HCT116 (cell line): ENCODE results near the gene SYT9. TPM values are rescaled to one million over a fixed set of nuclear protein-coding genes. Genes with fewer than 3 reads are reported as not detected.

Experiments used
- ATAC-seq: fragments of 200-7000 bp; cut with Tn5 transposase; 2 replicates; pipeline ENCODE4 v1.9.1; 2020; ENCODE audit warnings: mild to moderate bottlenecking, moderate library complexity
- BruUV-seq: library from RNA; stranded (reverse); fragments of 400-500 nt; replicated peaks from 2 replicates; lab custom pipeline; 2021; lab: Mats Ljungman, UMichigan
- CTCF ChIA-PET: fragments of 300-600 bp; sonication (Branson Sonifier 250); formaldehyde crosslinking; loops from one replicate; lab custom pipeline; 2021; ENCODE audit warnings: antibody characterized with exemption; lab: Charles Lee
- POLR2A ChIA-PET: fragments of 300-600, 350-600 bp; sonication (Branson Sonifier 250); formaldehyde crosslinking; loops from one replicate; lab custom pipeline; 2021; ENCODE audit warnings: antibody characterized with exemption; lab: Charles Lee
- RAD21 ChIA-PET, 2 experiments: fragments of 300-600 bp; sonication (Branson Sonifier 250); formaldehyde crosslinking; loops; one replicate each; lab custom pipeline; 2023; ENCODE audit warnings: low total read pairs in 2 of 2; ENCODE audit not compliant: uncharacterized antibody in 2 of 2, unreplicated experiment in 2 of 2, low non-redundant PET in 1 of 2; lab: Charles Lee
- DNase-seq: peaks from one replicate; pipeline ENCODE4 v3.0.0-alpha.2; 2010; ENCODE audit warnings: low read depth, low spot score
- H2AFZ ChIP-seq: fragments of 200-600 bp; shearing (Covaris generic), sonication (generic); 2 replicates; pipeline ENCODE4 v1.6.1; 2017; ENCODE audit warnings: low read depth, mixed run types, mixed read lengths, antibody characterized with exemption, low read length; ENCODE audit not compliant: poor library complexity, severe bottlenecking
- H3K27ac ChIP-seq: 2 replicates; pipeline ENCODE4 v1.5.1; 2012; ENCODE audit warnings: low read depth, low read length
- H3K27me3 ChIP-seq: fragments of 200-600 bp; sonication (generic); 2 replicates; pipeline ENCODE4 v1.6.1; 2016; ENCODE audit warnings: mixed run types, low read length, mixed read lengths; ENCODE audit not compliant: insufficient read depth
- H3K36me3 ChIP-seq, 2 experiments: fragments of 200-500 bp in 1 of 2; fragments of 200-600 bp in 1 of 2; sonication (Bioruptor generic) in 1 of 2; sonication (generic) in 1 of 2; 2 replicates each; pipeline versions ENCODE4 v1.5.1 to v1.6.1; 2014 to 2016; ENCODE audit warnings: low read length in 2 of 2, inconsistent platforms in 1 of 2, mixed read lengths in 1 of 2, mixed run types in 1 of 2; ENCODE audit not compliant: insufficient read depth in 2 of 2, control insufficient read depth in 1 of 2
- H3K4me1 ChIP-seq, 2 experiments: fragments of 200-600 bp in 1 of 2; sonication (generic) in 1 of 2; 2 replicates each; pipeline versions ENCODE4 v1.5.1 to v1.6.1; 2012 to 2017; ENCODE audit warnings: low read length in 2 of 2, inconsistent platforms in 1 of 2, mild to moderate bottlenecking in 1 of 2, mixed read lengths in 1 of 2, mixed run types in 1 of 2, moderate library complexity in 1 of 2; ENCODE audit not compliant: insufficient read depth in 2 of 2, control insufficient read depth in 1 of 2
- H3K4me2 ChIP-seq: fragments of 200-600 bp; sonication (generic); 2 replicates; pipeline ENCODE4 v1.6.1; 2017; ENCODE audit warnings: mixed run types, low read length, mixed read lengths
- H3K4me3 ChIP-seq, 2 experiments: fragments of 200-600 bp in 1 of 2; sonication (generic) in 1 of 2; replicated peaks in 1 of 2; 2 replicates each; pipeline ENCODE4 v1.5.1; 2011 to 2016; ENCODE audit warnings: low read length in 2 of 2, control low read depth in 1 of 2, low read depth in 1 of 2, mild to moderate bottlenecking in 1 of 2, mixed read lengths in 1 of 2, mixed run types in 1 of 2
- H3K79me2 ChIP-seq: fragments of 200-600 bp; sonication (generic); 2 replicates; pipeline ENCODE4 v1.6.1; 2017; ENCODE audit warnings: mild to moderate bottlenecking, mixed run types, low read length, moderate library complexity, mixed read lengths; ENCODE audit not compliant: insufficient read depth
- H3K9ac ChIP-seq: fragments of 200-600 bp; sonication (generic); 2 replicates; pipeline ENCODE4 v1.6.1; 2016; ENCODE audit warnings: low read length, mixed read lengths
- H3K9me2 ChIP-seq: fragments of 200-600 bp; sonication (generic), shearing (Covaris generic); 2 replicates; pipeline ENCODE4 v1.6.1; 2017; ENCODE audit warnings: mixed run types, mild to moderate bottlenecking, moderate library complexity; ENCODE audit not compliant: insufficient read depth
- H3K9me3 ChIP-seq, 2 experiments: fragments of 200-500 bp in 1 of 2; fragments of 200-600 bp in 1 of 2; sonication (Bioruptor generic) in 1 of 2; sonication (generic) in 1 of 2; 2 replicates each; pipeline ENCODE4 v1.6.1; 2014 to 2017; ENCODE audit warnings: low read length in 2 of 2, mixed read lengths in 2 of 2, inconsistent platforms in 1 of 2, low read depth in 1 of 2, mild to moderate bottlenecking in 1 of 2, mixed run types in 1 of 2, moderate library complexity in 1 of 2; ENCODE audit not compliant: control insufficient read depth in 1 of 2, insufficient read depth in 1 of 2
- H4K20me1 ChIP-seq: fragments of 200-600 bp; sonication (generic), shearing (Covaris generic); 2 replicates; pipeline ENCODE4 v1.6.1; 2017; ENCODE audit warnings: mixed run types, mild to moderate bottlenecking, moderate library complexity; ENCODE audit not compliant: insufficient read depth
- ATF3 ChIP-seq: IDR thresholded peaks from 2 replicates; pipeline ENCODE4 v1.6.1; 2012
- CBX3 ChIP-seq: IDR thresholded peaks from 2 replicates; pipeline ENCODE4 v1.6.1; 2012; ENCODE audit warnings: low read depth
- EGR1 ChIP-seq: IDR thresholded peaks from 2 replicates; pipeline ENCODE4 v1.6.1; 2012; ENCODE audit warnings: low read depth
- ELF1 ChIP-seq: IDR thresholded peaks from 2 replicates; pipeline ENCODE4 v1.6.1; 2012; ENCODE audit warnings: low read depth, borderline replicate concordance
- EZH2 ChIP-seq: fragments of 200-600 bp; sonication (generic); IDR thresholded peaks from 2 replicates; pipeline ENCODE4 v1.6.1; 2017; ENCODE audit warnings: antibody characterized with exemption, mixed run types
- EZH2phosphoT487 ChIP-seq: fragments of 200-600 bp; IDR thresholded peaks from 2 replicates; pipeline ENCODE4 v1.6.1; 2018; ENCODE audit warnings: antibody characterized with exemption, borderline replicate concordance
- JUND ChIP-seq: IDR thresholded peaks from 2 replicates; pipeline ENCODE4 v1.6.1; 2012
- SIN3A ChIP-seq: IDR thresholded peaks from 2 replicates; pipeline ENCODE4 v1.6.1; 2012; ENCODE audit warnings: low read depth
- SP1 ChIP-seq: IDR thresholded peaks from 2 replicates; pipeline ENCODE4 v1.6.1; 2012; ENCODE audit warnings: low read depth
- SRF ChIP-seq: IDR thresholded peaks from 2 replicates; pipeline ENCODE4 v1.6.1; 2012; ENCODE audit warnings: low read depth
- TCF7L2 ChIP-seq: IDR thresholded peaks from 2 replicates; pipeline ENCODE4 v1.7.0; 2011; ENCODE audit warnings: borderline replicate concordance, inconsistent platforms; ENCODE audit not compliant: insufficient read depth, insufficient read length; ENCODE audit errors: extremely low read depth
- ZFX ChIP-seq: fragments of 450-650 bp; IDR thresholded peaks from 2 replicates; pipeline ENCODE4 v1.6.1; 2017
- ZNF274 ChIP-seq: fragments of 200-500 bp; sonication (Bioruptor generic); IDR thresholded peaks from 2 replicates; pipeline ENCODE4 v1.6.1; 2014; ENCODE audit warnings: mild to moderate bottlenecking, low read depth, low read length, inconsistent platforms
- intact Hi-C: fragments of 100-400 bp; cut with micrococcal nuclease; formaldehyde crosslinking; loops from 2 replicates; pipeline ENCODE4 v1.10.0; 2022
- total RNA-seq: library from RNA; stranded (reverse); gene quantifications from one replicate; pipeline ENCODE4 v1.2.1, GENCODE V29; 2021; ENCODE audit not compliant: unreplicated experiment
- TF ChIP-seq, protein P1 (sequence below): IDR thresholded peaks from 2 replicates; pipeline ENCODE4 v1.6.1; 2012; ENCODE audit warnings: low read depth
- TF ChIP-seq, protein P2 (sequence below): IDR thresholded peaks from 2 replicates; pipeline ENCODE4 v1.6.1; 2011; ENCODE audit warnings: mild to moderate bottlenecking, low read length, moderate library complexity; ENCODE audit not compliant: insufficient replicate concordance; ENCODE audit errors: extremely low read depth

The SYT9 gene
- total RNA-seq, 1 experiment from 2014 or later, result not detected

GRCh38 chr11:7454854-7455253, 203.2 kb downstream of the SYT9 start:
- H3K4me2 ChIP-seq, result no peak overlapping the region
- no TSS peak for BruUV-seq
- no peaks in the 10 kb centered on the region for H3K9me3 ChIP-seq
- ChIA-PET CTCF (no interaction called here), RAD21 (no interaction called here), POLR2A (no interaction called here)
- ATAC-seq (no peak), DNase-seq (no peak)
- no peaks in the 10 kb centered on the region for H3K79me2 ChIP-seq
- H3K9ac ChIP-seq, result no peak overlapping the region
- H3K27me3 ChIP-seq, result peaks cover 23% of the 10 kb centered on the region
- no peak overlapping the region for H3K4me3 ChIP-seq
- intact Hi-C loops, result no loop called here
- H3K36me3 ChIP-seq, result no peaks in the 10 kb centered on the region
- no peaks in the 10 kb centered on the region; a peak in 1 of 4 replicates for H3K4me1 ChIP-seq
- TF ChIP-seq SRF, result no peak
- no peak for TF ChIP-seq JUND
- TF ChIP-seq, protein P1, sequence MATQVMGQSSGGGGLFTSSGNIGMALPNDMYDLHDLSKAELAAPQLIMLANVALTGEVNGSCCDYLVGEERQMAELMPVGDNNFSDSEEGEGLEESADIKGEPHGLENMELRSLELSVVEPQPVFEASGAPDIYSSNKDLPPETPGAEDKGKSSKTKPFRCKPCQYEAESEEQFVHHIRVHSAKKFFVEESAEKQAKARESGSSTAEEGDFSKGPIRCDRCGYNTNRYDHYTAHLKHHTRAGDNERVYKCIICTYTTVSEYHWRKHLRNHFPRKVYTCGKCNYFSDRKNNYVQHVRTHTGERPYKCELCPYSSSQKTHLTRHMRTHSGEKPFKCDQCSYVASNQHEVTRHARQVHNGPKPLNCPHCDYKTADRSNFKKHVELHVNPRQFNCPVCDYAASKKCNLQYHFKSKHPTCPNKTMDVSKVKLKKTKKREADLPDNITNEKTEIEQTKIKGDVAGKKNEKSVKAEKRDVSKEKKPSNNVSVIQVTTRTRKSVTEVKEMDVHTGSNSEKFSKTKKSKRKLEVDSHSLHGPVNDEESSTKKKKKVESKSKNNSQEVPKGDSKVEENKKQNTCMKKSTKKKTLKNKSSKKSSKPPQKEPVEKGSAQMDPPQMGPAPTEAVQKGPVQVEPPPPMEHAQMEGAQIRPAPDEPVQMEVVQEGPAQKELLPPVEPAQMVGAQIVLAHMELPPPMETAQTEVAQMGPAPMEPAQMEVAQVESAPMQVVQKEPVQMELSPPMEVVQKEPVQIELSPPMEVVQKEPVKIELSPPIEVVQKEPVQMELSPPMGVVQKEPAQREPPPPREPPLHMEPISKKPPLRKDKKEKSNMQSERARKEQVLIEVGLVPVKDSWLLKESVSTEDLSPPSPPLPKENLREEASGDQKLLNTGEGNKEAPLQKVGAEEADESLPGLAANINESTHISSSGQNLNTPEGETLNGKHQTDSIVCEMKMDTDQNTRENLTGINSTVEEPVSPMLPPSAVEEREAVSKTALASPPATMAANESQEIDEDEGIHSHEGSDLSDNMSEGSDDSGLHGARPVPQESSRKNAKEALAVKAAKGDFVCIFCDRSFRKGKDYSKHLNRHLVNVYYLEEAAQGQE, result no peak
- no peak for TF ChIP-seq EGR1
- TF ChIP-seq, protein P2, sequence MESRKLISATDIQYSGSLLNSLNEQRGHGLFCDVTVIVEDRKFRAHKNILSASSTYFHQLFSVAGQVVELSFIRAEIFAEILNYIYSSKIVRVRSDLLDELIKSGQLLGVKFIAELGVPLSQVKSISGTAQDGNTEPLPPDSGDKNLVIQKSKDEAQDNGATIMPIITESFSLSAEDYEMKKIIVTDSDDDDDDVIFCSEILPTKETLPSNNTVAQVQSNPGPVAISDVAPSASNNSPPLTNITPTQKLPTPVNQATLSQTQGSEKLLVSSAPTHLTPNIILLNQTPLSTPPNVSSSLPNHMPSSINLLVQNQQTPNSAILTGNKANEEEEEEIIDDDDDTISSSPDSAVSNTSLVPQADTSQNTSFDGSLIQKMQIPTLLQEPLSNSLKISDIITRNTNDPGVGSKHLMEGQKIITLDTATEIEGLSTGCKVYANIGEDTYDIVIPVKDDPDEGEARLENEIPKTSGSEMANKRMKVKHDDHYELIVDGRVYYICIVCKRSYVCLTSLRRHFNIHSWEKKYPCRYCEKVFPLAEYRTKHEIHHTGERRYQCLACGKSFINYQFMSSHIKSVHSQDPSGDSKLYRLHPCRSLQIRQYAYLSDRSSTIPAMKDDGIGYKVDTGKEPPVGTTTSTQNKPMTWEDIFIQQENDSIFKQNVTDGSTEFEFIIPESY, result no peak
- TF ChIP-seq SIN3A, result no peak
- no peak for TF ChIP-seq SP1
- no peak for TF ChIP-seq ATF3
- TF ChIP-seq EZH2, result no peak
- TF ChIP-seq EZH2phosphoT487, result no peak
- TF ChIP-seq ZFX, result no peak
- TF ChIP-seq TCF7L2, result no peak
- no peak for TF ChIP-seq ZNF274
- no peak for TF ChIP-seq CBX3
- no peak for TF ChIP-seq ELF1
- H4K20me1 ChIP-seq, result no peaks in the 10 kb centered on the region
- no peak overlapping the region for H3K27ac ChIP-seq
- no peaks in the 10 kb centered on the region for H3K9me2 ChIP-seq
- H2AFZ ChIP-seq, result no peak overlapping the region
